Measurements from ENCODE around the gene FLNB. TPM values are rescaled to one million over a fixed set of nuclear protein-coding genes. Genes with fewer than 3 reads are reported as not detected.
"Not testable (repeated sequence)": the region's sequence is repeated elsewhere in the genome, so short reads cannot be mapped to it uniquely, and the experiment has no call there.

The FLNB gene
- total and polyA plus RNA-seq, 8 donors, result 38.2 to 204 (median 85.9) TPM

DNA sequence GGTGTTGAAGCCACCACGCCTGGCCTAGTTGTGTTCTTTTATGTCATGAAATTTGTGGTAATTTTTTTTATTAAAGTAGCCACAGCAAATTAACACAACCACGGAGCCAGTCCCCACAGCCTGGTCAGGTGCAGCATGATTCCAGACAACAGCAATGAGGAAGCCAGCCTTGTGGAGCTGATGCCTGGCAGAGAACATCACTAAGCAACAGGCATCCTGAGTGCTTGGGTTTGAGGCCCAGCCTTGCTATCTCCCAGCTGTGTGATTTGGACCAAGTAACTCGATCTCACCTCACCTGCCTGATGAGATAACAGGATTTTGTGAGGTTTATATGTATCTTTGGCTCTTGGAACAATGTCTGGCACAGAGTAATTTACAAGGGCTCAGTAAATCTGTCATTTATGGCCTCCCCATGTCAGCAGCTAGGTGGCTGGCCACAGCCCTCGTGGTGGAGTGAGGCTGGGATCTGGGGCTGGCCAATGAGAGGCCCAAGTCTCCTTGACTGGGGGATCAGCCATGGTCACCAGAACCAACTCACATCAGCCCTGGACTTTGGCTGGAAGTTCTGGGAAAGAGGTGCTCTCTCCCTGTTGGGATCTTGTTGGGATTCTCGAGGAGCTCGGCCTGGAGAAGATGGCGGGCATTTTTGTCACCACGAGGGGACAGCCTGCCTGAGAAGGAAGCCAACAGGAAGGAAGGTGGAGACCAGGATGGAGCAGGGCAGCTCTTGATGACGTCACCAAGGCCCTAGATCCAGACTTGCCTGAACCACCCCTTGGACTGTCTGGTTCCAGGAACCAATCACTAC, 22.8 kb upstream of the FLNB start:
- WGBS, 5 donors, result 77 to 89% (median 82%) methylated on average over 9 of the region's 9 CpGs
- Histone ChIP-seq H3K36me3 (no peaks in the 10 kb centered on the region), H3K9me3 (no peaks in the 10 kb centered on the region), H3K27ac (no peak overlapping the region), H3K27me3 (no peaks in the 10 kb centered on the region), H3K4me1 (peaks cover 3 to 24% (median 11%) of the 10 kb centered on the region in 4 donors), H3K4me3 (no peak overlapping the region)
- intact Hi-C loops (cut with DNase I; ENCODE audit: low total_unique reads), result no loop called here
- TF ChIP-seq POLR2A (IDR thresholded peaks at IDR 0.05) (no peak), EP300 (IDR thresholded peaks at IDR 0.05) (no peak), CTCF (IDR thresholded peaks at IDR 0.05) (no peak), POLR2AphosphoS5 (IDR thresholded peaks at IDR 0.05) (no peak)
- DNase-seq, result no peak

- H3K27me3 ChIP-seq, result no peaks in the 10 kb centered on the region
- no peak for TF ChIP-seq CTCF (IDR thresholded peaks at IDR 0.05)
- no peak for TF ChIP-seq POLR2AphosphoS5 (IDR thresholded peaks at IDR 0.05)
- TF ChIP-seq POLR2A (IDR thresholded peaks at IDR 0.05), result no peak
- no peaks in the 10 kb centered on the region for H3K9me3 ChIP-seq
- H3K4me1 ChIP-seq, result peaks cover 3 to 24% (median 11%) of the 10 kb centered on the region in 4 donors
- H3K4me3 ChIP-seq, result no peak overlapping the region
- intact Hi-C loops (cut with DNase I; ENCODE audit: low total_unique reads), result no loop called here
- H3K36me3 ChIP-seq, result no peaks in the 10 kb centered on the region
- no peak overlapping the region for H3K27ac ChIP-seq
- WGBS, 5 donors, result 88 to 100% (median 98%) methylated on average over 1 to 2 of the region's 2 CpGs
- no peak for DNase-seq
Measured at GRCh38 chr3:57985984-57986246, 22.3 kb upstream of the FLNB start.

GRCh38 chr3:57986261-57986660, 22.0 kb upstream of the FLNB start:
- TF ChIP-seq CTCF (IDR thresholded peaks at IDR 0.05) (no peak), POLR2AphosphoS5 (IDR thresholded peaks at IDR 0.05) (no peak), POLR2A (IDR thresholded peaks at IDR 0.05) (no peak), EP300 (IDR thresholded peaks at IDR 0.05) (no peak)
- 90 to 100% (median 97%) methylated on average over 2 to 4 of the region's 4 CpGs for WGBS, 5 donors
- no peak for DNase-seq

DNA sequence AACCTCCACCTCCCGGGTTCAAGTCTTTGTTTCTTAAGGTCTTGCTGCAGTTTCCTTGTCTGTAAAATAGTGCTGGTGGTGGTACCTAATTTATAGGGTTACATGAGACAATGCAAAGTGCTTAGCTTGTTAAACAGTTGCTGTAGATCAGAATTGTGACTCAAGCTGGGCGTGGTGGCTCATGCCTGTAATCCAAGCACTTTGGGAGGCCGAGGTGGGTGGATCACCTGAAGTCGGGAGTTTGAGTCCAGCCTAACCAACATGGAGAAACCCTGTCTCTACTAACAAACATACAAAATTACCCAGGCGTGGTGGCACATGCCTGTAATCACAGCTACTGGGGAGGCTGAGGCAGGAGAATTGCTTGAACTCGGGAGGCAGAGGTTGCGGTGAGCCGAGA, 19.0 kb upstream of the FLNB start:
- intact Hi-C loops (cut with DNase I; ENCODE audit: low total_unique reads); H3K4me3 ChIP-seq; H3K27ac ChIP-seq; H3K36me3 ChIP-seq; H3K9me3 ChIP-seq; DNase-seq; H3K27me3 ChIP-seq: not testable (repeated sequence)
- H3K4me1 ChIP-seq, result peaks cover 0 to 13% (median under 1%) of the 10 kb centered on the region in 4 donors
- WGBS, 5 donors, result 73 to 87% (median 75%) methylated on average over 8 of the region's 8 CpGs

More at GRCh38 chr3:57986261-57986660, 22.0 kb upstream of the FLNB start:
- intact Hi-C loops (cut with DNase I; ENCODE audit: low total_unique reads), result no loop called here
- no peaks in the 10 kb centered on the region for H3K36me3 ChIP-seq
- no peaks in the 10 kb centered on the region for H3K9me3 ChIP-seq
- H3K4me3 ChIP-seq, result no peak overlapping the region
- no peaks in the 10 kb centered on the region for H3K27me3 ChIP-seq
- peaks cover 3 to 24% (median 11%) of the 10 kb centered on the region in 4 donors for H3K4me1 ChIP-seq
- no peak overlapping the region for H3K27ac ChIP-seq

GRCh38 chr3:57989646-57990045, 18.6 kb upstream of the FLNB start:
- 87 to 100% (median 93%) methylated on average over 1 of the region's 1 CpG for WGBS, 5 donors
- no peaks in the 10 kb centered on the region for H3K27me3 ChIP-seq
- H3K4me3 ChIP-seq, result no peak overlapping the region
- DNase-seq, result no peak
- H3K36me3 ChIP-seq, result no peaks in the 10 kb centered on the region
- no peak overlapping the region for H3K27ac ChIP-seq
- intact Hi-C loops (cut with DNase I; ENCODE audit: low total_unique reads), result no loop called here
- H3K4me1 ChIP-seq, result peaks cover 0 to 9% (median 0%) of the 10 kb centered on the region in 4 donors
- no peaks in the 10 kb centered on the region for H3K9me3 ChIP-seq
- TF ChIP-seq CTCF (IDR thresholded peaks at IDR 0.05) (no peak), POLR2AphosphoS5 (IDR thresholded peaks at IDR 0.05) (no peak), POLR2A (IDR thresholded peaks at IDR 0.05) (no peak), EP300 (IDR thresholded peaks at IDR 0.05) (no peak)
